ENCODE data around the gene DDR1.
"Not testable (repeated sequence)": the region's sequence is repeated elsewhere in the genome, so short reads cannot be mapped to it uniquely, and the experiment has no call there.

DDR1 gene

DNA sequence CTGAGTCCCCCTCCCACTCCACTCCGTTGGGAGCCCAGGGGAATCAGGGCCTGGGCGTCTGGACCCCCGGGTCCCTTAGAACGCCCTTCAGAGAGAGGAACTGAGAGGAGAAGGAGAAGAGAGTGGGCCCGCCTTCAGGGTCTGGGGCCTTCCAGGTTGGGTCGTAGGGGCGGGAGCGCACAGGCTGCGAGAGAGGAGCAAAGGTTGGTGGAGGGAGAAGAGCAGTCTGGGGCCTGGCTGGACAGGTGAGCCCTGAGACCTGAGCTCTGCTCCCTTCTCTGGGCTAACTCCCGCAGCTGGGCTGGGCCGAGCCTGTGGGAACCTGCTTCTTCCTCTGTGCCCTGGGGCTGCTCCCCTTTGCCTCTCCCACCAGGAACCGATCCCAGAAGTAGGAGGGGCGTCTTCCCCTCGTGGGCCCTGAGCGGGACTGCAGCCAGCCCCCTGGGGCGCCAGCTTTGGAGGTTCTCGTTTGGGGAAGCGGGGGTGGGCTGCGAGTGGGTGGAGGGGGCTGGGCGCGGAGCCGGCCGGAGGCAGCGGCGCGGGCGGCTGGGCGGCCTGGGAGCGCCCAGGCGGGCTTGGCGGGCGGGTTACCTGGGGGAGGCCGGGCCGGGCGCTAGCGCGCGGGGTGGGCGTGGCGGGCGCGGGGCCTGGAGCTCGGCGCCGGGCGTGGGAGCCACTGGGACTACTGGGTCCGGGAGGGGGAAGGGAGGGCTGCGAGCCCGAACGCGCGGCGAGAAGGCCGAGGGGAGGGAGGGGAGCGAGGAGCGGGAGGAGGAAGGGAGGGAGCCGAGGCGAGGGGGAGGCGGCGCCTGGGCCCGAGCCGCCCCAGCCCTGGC is at the start of gene DDR1:
DDR1 (plus strand) TSS at position 835 of the 836 bp plus-strand sequence. CDS start 4,211 bp downstream, outside the sequence.
- FAIRE-seq = no peak

DNA sequence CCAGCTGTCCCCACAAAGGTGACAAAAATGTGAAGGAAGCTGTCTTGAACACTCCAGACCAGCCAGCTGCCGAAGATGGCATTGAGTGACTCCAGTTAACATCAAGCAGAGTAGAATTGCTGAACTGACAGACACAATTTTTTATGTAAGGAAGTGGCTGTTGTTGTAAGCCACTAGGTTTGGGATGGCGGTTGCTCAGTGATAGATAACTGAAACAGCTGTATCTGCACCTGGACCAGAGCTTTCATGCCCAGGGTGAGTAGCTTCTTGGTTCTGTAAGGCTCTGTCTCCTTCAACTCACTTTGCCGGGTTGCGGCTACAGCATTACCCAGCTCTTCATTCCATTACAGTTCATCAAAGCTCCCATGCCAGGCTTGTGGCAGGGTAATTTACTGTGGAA is 49.7 kb upstream of the DDR1 start:
- no peak for FAIRE-seq

DNA sequence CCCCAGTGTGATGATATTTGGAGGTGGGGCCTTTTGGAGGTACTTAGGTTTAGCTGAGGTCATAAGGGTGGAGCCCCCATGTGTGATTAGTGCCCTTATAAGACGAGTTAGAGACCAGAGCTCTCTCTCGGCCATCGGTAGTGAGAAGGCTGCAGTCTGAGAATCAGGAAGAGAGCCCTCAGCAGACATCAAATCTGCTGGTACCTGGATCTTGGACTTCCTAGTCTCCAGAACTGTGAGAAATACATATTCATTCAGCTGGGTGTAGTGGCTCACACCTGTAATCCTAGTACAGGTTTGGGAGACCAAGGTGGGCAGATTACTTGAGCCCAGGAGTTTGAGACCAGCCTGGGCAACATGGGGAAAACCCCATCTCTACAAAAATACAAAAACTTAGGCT is 48.7 kb upstream of the DDR1 start:
- FAIRE-seq = no peak

GRCh38 chr6:30836431-30836866 is 47.9 kb upstream of the DDR1 start:
- no peak for FAIRE-seq

GRCh38 chr6:30836957-30837356 is 47.4 kb upstream of the DDR1 start:
- no peak for FAIRE-seq

- FAIRE-seq = no peak
Measured at GRCh38 chr6:30837432-30837831, 46.9 kb upstream of the DDR1 start.

DNA sequence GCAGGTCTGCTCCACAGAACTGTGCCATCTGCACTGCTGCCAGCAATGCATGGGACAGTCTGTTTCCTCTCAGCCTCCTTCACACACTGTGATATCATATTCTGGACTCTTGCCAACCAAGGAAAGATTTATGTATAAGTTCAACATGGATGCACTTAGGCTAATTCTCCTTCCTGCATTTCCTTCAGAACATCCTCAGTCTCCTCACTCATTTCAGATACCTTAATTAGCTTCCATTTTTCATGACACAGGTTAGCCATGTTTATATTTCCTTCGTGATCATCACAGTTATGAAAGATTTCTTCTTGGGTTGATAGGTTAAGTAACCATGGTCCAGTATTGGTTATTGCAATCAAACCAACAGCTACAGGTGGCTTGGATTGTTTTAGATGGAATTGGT is 46.4 kb upstream of the DDR1 start:
- FAIRE-seq = no peak

- FAIRE-seq = no peak
Measured at GRCh38 chr6:30839671-30840070, 44.6 kb upstream of the DDR1 start.

DNA sequence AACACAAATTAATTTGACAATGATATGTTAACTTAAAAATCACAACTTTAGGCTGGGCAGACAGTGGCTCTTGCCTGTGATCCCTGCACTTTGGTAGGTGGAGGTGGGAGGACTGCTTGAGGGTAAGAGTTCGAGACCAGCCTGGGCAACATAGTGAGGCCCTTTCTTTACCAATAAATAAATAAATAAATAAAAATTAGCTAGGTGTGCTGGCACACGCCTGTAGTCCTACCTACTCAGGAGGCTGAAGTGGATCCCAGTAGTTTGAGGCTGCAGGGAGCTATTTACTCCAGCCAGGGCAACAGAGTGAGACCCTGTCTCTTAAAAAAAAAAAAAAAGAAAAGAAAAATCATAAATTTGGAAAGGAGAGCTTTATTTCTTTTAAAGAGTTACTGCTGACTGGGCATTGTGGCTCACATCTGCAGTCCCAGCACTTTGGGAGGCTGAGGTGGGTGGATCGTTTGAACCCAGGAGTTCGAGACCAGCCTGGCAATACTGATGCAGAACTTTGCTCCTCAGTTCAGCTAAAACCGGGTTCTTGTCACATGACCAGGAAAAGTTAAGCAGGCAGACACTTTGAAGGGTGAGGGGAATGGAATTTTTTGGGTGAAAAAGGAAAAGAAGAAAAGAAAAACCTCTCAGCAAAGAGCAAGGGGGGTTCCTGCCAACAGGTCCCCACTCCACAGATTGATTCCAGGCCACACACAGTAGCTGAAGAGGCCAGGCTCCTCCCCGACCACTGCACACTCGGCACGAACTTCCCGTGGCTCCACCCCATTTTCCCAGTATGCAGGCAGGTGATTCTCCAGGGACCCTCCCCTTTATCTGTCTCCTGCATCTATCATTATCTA is 44.0 kb upstream of the DDR1 start:
- FAIRE-seq = no peak

DNA sequence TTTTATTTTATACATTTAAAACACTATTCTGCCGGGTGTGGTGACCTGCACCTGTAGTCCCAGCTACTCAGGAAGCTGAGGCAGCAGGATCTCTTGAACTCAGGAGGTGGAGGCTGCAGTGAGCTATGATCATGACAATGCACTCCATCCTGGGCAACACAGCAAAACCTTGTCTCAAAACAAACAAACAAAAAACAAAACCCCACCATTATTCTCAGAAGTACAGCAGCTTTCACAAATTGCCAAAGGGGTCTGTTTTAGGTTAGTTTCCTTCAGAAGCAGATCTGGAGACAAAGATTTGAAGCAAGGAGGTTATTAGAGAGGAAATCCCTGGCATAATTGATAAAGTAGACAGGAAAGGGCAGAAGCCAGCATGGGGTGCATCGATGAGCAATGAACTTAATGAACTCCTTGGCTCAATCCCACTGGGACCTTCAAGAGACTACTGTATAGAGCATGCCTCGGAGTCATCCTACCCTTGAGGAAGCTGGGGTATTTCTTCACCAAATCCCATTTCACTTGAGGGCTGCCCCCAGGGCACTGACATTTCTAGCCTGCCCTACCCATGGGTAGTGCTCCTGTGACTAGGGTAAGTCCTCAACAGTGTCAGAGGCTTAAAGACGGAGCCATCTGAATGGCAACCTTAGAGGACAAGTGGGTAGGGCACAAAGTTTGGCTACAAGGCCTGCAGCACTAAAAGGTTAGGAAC is 43.2 kb upstream of the DDR1 start:
- no peak for FAIRE-seq

GRCh38 chr6:30841644-30842504 is 42.4 kb upstream of the DDR1 start:
- no peak for FAIRE-seq

- no peak for FAIRE-seq
Measured at GRCh38 chr6:30842754-30843610, 41.3 kb upstream of the DDR1 start.

DNA sequence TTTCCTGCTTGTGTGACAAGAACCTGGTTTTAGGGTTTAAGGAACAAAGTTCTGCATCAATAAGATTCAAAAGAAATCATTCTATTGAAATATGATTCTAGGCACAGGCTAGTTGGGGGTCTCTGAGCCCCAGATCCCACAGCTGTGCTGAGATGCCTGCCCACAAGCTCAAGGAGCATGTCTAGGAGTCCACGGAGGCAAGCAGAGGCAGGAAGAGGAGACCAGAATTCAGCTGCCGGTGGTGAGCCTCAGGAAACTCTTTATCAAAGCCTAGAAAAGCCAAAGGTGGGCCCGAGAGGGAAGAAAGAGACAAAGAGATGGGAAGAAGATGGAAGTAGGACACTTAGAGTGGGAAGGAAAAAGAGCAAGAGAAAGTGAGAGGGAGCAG is 40.7 kb upstream of the DDR1 start:
- FAIRE-seq = no peak

DNA sequence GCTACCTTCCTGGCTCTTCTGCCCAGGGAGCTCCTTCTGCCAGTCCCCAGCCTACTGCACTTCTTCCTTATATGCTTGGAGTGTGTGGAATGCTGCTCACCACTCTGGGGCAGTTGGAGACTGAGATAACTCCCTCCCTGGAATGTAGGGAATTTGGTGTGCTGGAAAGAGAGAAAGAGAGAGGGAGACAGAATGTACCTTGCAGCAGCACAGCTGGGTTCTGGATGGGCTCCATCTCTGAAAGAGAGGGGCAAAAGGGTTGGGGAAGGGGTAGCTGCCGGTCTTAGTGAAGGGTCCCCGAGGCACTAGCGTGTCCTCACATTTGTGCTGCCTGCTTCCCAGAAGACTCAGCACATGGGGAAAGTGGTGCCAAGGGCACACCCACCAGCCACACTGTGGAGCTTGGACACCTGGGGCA is 40.2 kb upstream of the DDR1 start:
- no peak for FAIRE-seq

DNA sequence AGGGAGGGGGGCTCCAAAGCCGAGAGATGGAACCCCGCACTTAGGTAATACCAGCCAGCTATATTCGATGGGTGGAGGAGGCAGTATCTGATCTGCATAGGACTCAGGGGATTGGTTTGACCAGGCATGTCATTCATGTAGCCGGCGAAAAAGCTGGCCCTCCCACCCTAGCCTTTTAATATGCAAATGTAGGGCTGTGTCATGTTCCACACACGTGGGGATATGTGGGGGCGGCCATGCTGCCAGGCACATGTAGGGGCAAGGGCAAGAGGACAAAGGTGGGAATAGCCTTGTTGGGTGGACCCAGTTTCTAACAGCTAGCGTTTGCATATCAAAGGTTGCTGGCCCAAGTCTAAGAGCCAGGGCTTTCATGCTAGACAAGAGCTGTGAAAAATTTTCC is 39.1 kb upstream of the DDR1 start:
- no peak for FAIRE-seq

DNA sequence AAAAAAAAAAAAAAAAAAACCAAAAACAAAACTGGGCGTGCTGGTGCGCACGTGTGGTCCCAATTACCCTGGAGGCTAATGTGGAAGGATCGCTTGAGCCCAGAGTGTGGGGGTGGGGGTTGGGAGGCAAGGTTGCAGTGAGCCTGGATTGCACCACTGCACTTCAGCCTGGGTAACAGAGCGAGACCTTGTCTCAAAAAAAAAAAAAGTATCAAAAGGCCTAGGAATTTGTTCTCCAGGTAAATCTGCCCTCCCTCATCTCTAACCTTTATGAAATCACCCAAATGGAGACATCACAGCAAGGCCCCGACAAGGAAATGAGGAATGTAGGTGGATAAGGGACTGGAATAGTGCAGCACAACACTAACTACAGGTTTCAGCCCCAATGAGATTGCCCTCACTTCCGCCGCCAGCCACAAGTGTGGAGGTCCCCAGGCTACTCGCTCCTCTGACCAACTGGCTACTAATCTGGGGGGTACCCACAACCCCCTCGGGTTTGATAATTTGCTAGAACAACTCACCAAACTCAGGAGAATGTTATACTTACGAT is 36.8 kb upstream of the DDR1 start:
- FAIRE-seq = no peak

- FAIRE-seq = no peak
Measured at GRCh38 chr6:30847971-30848436, 36.3 kb upstream of the DDR1 start.

GRCh38 chr6:30849903-30850651 is 34.2 kb upstream of the DDR1 start:
- FAIRE-seq = no peak

- FAIRE-seq = not testable (repeated sequence)
Measured at GRCh38 chr6:30852459-30852858, 31.9 kb upstream of the DDR1 start.
